Epithelial cell of proximal tubule (primary cell): Measurements from ENCODE around the gene ANKRD30A. TPM values are rescaled to one million over a fixed set of nuclear protein-coding genes. Genes with fewer than 3 reads are reported as not detected.
"Not testable (repeated sequence)": the region's sequence is repeated elsewhere in the genome, so short reads cannot be mapped to it uniquely, and the experiment has no call there.

Experiments
- DNase-seq: peaks from one replicate; pipeline ENCODE4 v3.0.0-alpha.2; 2011; ENCODE audit warnings: low read depth
- H3K4me3 ChIP-seq: 2 replicates; pipeline ENCODE4 v1.5.1; 2011; ENCODE audit warnings: low read depth, mild to moderate bottlenecking, low read length
- total RNA-seq: library from RNA; depleted of rRNA; stranded (reverse); fragments of >200 nt; gene quantifications from 2 replicates; pipeline ENCODE4 v1.2.3, GENCODE V29; 2015
- TF ChIP-seq, protein P1 (sequence below): conservative IDR thresholded peaks from 2 replicates; pipeline ENCODE4 v1.5.1; 2012; ENCODE audit warnings: low read depth, mild to moderate bottlenecking, low read length

The ANKRD30A gene
- not detected in 2 replicates for total RNA-seq

GRCh38 chr10:37125191-37125732 is at the start of gene ANKRD30A:
Gene ANKRD30A, plus strand, starts transcription at chr10:37125598. Its CDS starts 190 bp downstream, at chr10:37125788.
- TF ChIP-seq, protein P1, sequence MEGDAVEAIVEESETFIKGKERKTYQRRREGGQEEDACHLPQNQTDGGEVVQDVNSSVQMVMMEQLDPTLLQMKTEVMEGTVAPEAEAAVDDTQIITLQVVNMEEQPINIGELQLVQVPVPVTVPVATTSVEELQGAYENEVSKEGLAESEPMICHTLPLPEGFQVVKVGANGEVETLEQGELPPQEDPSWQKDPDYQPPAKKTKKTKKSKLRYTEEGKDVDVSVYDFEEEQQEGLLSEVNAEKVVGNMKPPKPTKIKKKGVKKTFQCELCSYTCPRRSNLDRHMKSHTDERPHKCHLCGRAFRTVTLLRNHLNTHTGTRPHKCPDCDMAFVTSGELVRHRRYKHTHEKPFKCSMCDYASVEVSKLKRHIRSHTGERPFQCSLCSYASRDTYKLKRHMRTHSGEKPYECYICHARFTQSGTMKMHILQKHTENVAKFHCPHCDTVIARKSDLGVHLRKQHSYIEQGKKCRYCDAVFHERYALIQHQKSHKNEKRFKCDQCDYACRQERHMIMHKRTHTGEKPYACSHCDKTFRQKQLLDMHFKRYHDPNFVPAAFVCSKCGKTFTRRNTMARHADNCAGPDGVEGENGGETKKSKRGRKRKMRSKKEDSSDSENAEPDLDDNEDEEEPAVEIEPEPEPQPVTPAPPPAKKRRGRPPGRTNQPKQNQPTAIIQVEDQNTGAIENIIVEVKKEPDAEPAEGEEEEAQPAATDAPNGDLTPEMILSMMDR: no peak
- no peak for DNase-seq
- no peak within 1 kb of the TSS for H3K4me3 ChIP-seq

GRCh38 chr10:37076083-37076482 is 49.3 kb upstream of the ANKRD30A start:
- DNase-seq, H3K4me3 ChIP-seq: not testable (repeated sequence)

DNA sequence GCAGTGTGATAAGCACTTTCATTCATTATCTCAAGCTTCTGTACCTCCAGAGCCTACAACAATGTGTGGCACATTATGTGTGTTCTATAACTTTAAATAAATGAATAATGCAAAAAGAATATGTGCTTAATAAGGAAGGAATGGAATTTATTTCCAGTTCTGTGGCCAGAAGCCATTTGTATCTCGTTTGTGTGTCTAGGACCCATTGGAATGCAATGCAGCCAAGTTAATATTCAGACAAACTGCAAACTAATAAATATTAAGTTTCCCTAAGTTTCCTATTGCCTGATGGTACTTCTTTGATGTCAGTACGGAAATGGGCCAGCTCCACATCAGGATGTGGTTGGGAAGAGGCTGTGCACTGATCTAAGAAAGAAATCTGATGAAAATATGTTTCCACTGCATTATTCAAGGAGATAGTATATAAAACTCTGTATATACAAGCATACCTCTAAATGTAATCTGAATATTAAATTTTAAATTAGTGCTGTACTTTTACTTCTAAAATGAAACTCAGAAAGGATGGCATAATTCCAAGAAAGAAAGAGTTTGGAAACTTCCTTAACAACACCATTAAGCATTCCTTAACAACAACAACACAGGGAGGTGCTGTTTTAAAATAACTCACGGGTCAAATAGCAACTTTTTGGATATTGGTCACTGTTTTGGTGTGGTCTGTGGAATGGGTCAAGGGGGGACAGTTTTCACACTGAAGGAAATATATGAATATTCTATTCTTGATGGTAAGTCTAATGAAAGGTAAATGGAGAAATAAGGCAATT is 29.4 kb upstream of the ANKRD30A start:
- TF ChIP-seq, protein P1: no peak
- no peak overlapping the region for H3K4me3 ChIP-seq
- DNase-seq: no peak

GRCh38 chr10:37101261-37101660 is 24.1 kb upstream of the ANKRD30A start:
- TF ChIP-seq, protein P1: no peak
- DNase-seq: no peak
- H3K4me3 ChIP-seq: no peak overlapping the region

DNA sequence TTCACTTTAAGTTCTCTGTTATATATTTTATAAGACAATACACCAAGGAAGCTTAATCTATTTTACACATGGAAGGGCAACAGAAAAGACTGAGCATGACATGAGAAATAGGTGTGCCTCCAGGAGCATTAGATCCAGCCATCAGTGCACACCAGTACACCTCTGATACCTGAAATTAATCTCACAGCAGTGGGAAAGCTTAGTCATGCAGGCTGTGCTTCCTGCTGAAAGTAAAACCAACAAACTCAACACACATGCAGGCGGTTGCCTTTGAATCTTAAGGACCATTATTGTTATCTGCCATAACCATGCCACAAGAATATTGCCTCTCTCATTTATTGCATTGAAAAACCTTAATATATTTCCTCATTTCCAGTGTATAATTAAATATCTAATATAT is 16.4 kb upstream of the ANKRD30A start:
- TF ChIP-seq, protein P1: no peak
- no peak for DNase-seq
- H3K4me3 ChIP-seq: no peak overlapping the region

DNA sequence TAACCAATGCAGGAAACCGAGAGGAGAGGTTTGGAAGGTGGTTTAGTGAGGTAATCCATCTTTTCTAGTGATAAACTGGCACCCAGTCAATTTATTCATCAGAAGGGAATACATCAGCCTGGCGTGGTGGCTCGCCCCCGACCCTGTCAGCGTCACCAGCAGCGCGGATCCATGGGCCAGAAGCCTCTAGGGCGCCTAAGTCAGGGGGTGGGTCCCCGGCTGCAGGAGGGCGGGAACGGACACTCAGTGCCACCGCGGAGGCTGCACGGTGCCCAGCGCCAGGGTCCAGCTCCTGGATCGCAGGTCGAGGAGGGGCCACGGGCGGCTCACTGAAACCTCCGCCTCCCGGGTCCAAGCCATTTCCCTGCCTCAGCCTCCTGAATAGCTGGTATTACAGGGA is 866 bp upstream of the ANKRD30A start:
- H3K4me3 ChIP-seq: no peak overlapping the region
- TF ChIP-seq, protein P1: no peak
- DNase-seq: no peak

DNA sequence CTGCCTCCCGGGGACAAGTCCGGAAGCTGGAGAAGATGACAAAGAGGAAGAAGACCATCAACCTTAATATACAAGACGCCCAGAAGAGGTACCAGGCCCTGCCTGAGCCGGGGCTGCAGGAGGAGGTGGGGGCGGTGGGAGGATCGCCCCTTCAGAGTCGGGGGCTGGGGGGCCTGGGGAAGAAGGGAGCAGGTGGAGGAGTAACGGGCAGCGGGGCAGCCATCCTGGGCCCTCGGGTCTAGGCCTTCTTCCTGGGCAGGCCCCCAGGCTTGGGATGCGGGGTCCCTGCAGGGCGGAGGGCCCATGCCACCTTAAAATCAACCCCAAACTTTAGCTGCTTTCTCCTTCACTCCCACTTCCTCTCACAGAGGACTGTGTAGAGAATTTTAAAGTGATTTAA is 523 bp downstream of the ANKRD30A start:
- no peak overlapping the region for H3K4me3 ChIP-seq
- DNase-seq: no peak
- TF ChIP-seq, protein P1: no peak
